ENCODE data around the gene TSPAN19.

DNA sequence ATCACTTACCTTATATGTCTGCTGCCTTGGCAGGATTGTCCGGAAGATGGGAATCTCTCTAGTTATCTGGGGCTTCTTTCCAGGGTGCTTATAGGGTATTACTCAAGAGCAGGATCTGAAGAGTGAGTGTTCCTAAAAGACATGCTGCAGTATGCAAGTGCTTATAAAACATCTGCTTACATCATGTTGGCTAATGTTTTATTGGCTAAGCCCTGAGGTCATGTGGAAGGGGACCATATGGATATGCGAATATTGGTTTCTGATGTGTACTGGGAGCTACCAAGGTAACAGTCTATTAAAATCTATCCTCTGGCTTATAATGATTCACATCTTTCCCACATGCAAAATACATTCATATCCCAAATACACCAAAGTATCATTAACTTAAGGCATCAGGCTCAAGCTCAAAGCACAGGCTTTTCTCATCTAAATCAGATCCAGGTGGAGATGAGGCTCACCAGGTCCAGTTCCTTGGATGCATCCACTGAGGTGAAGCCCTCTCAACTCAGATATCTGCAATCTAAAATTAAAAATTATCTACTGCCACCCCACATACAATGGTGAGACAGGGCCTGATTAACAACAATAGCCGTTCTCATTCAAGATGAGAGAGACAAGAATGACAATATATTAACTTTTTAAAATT, 29.9 kb upstream of the TSPAN19 start:
- no peak for TF ChIP-seq POLR2A (IDR thresholded peaks at IDR 0.05)
- TF ChIP-seq, protein P1, sequence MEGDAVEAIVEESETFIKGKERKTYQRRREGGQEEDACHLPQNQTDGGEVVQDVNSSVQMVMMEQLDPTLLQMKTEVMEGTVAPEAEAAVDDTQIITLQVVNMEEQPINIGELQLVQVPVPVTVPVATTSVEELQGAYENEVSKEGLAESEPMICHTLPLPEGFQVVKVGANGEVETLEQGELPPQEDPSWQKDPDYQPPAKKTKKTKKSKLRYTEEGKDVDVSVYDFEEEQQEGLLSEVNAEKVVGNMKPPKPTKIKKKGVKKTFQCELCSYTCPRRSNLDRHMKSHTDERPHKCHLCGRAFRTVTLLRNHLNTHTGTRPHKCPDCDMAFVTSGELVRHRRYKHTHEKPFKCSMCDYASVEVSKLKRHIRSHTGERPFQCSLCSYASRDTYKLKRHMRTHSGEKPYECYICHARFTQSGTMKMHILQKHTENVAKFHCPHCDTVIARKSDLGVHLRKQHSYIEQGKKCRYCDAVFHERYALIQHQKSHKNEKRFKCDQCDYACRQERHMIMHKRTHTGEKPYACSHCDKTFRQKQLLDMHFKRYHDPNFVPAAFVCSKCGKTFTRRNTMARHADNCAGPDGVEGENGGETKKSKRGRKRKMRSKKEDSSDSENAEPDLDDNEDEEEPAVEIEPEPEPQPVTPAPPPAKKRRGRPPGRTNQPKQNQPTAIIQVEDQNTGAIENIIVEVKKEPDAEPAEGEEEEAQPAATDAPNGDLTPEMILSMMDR (IDR thresholded peaks at IDR 0.05), result no peak
